Measurements from ENCODE around the gene NKX2-1. TPM values are rescaled to one million over a fixed set of nuclear protein-coding genes. Genes with fewer than 3 reads are reported as not detected.

The NKX2-1 gene
- total RNA-seq, 1 donor from 2014 or later, result not detected

GRCh38 chr14:36512585-36513003 is 7.4 kb downstream of the NKX2-1 start:
- H3K27ac ChIP-seq (ENCODE audit: low read depth, low read length), result no peak overlapping the region
- Mint-ChIP-seq H3K36me3 (ENCODE audit: low read depth, unreplicated experiment) (peaks cover 3% of the 10 kb centered on the region), H3K4me1 (ENCODE audit: low read depth, unreplicated experiment) (peaks cover 2% of the 10 kb centered on the region), H3K4me3 (ENCODE audit: unreplicated experiment) (no peak overlapping the region), H3K27me3 (ENCODE audit: low read depth, unreplicated experiment) (peaks cover 84% of the 10 kb centered on the region), H3K27ac (ENCODE audit: unreplicated experiment) (no peak overlapping the region), H3K9me3 (ENCODE audit: unreplicated experiment) (peaks cover 19% of the 10 kb centered on the region)
- peak overlapping the region; percentile 36 for H3K4me2 ChIP-seq (ENCODE audit: low read length)
- peaks cover 3% of the 10 kb centered on the region for H4K20me1 ChIP-seq (ENCODE audit: insufficient read depth, low read length)
- DNase-seq (ENCODE audit: low read depth), result no peak
- H3K9me3 ChIP-seq (ENCODE audit: insufficient read depth, low read depth, low read length), result peaks cover 9% of the 10 kb centered on the region
- no peak overlapping the region for H2AFZ ChIP-seq (ENCODE audit: low read depth, low read length)
- no peaks in the 10 kb centered on the region for H3K79me2 ChIP-seq (ENCODE audit: insufficient read depth, low read length)
- peaks cover 89% of the 10 kb centered on the region for H3K27me3 ChIP-seq (ENCODE audit: insufficient read depth, low read length)
- H3K9ac ChIP-seq (ENCODE audit: low read length), result no peak overlapping the region
- H3K4me3 ChIP-seq (ENCODE audit: insufficient read depth, low read depth, low read length), result no peak overlapping the region
- no peak for FAIRE-seq
- H3K4me1 ChIP-seq (ENCODE audit: insufficient read depth, low read length), result no peaks in the 10 kb centered on the region
- TF ChIP-seq EZH2 (IDR thresholded peaks at IDR 0.05; ENCODE audit: insufficient read depth, low read length) (no peak), CTCF (IDR thresholded peaks at IDR 0.05; ENCODE audit: insufficient read depth, low read depth, low read length) (no peak)
- no peaks in the 10 kb centered on the region for H3K36me3 ChIP-seq (ENCODE audit: insufficient read depth, low read length)

GRCh38 chr14:36511981-36512584 is 7.9 kb downstream of the NKX2-1 start:
- H3K4me3 ChIP-seq (ENCODE audit: insufficient read depth, low read depth, low read length), result no peak overlapping the region

More at GRCh38 chr14:36511981-36512584, 7.9 kb downstream of the NKX2-1 start:
- Histone ChIP-seq H2AFZ (ENCODE audit: low read depth, low read length) (no peak overlapping the region), H3K4me1 (ENCODE audit: insufficient read depth, low read length) (no peaks in the 10 kb centered on the region), H3K27ac (ENCODE audit: low read depth, low read length) (no peak overlapping the region), H3K4me2 (ENCODE audit: low read length) (peak overlapping the region; percentile 36), H3K27me3 (ENCODE audit: insufficient read depth, low read length) (peaks cover 90% of the 10 kb centered on the region), H3K79me2 (ENCODE audit: insufficient read depth, low read length) (no peaks in the 10 kb centered on the region), H3K9me3 (ENCODE audit: insufficient read depth, low read depth, low read length) (peaks cover 9% of the 10 kb centered on the region), H3K9ac (ENCODE audit: low read length) (no peak overlapping the region), H4K20me1 (ENCODE audit: insufficient read depth, low read length) (peaks cover 3% of the 10 kb centered on the region), H3K36me3 (ENCODE audit: insufficient read depth, low read length) (no peaks in the 10 kb centered on the region)
- no peak for DNase-seq (ENCODE audit: low read depth)
- peaks cover 20% of the 10 kb centered on the region for H3K9me3 Mint-ChIP-seq (ENCODE audit: unreplicated experiment)
- H3K27ac Mint-ChIP-seq (ENCODE audit: unreplicated experiment), result no peak overlapping the region
- FAIRE-seq, result no peak
- TF ChIP-seq CTCF (IDR thresholded peaks at IDR 0.05; ENCODE audit: insufficient read depth, low read depth, low read length) (no peak), EZH2 (IDR thresholded peaks at IDR 0.05; ENCODE audit: insufficient read depth, low read length) (no peak)
- peaks cover 2% of the 10 kb centered on the region for H3K4me1 Mint-ChIP-seq (ENCODE audit: low read depth, unreplicated experiment)
- peaks cover 3% of the 10 kb centered on the region for H3K36me3 Mint-ChIP-seq (ENCODE audit: low read depth, unreplicated experiment)
- no peak overlapping the region for H3K4me3 Mint-ChIP-seq (ENCODE audit: unreplicated experiment)
- H3K27me3 Mint-ChIP-seq (ENCODE audit: low read depth, unreplicated experiment), result peaks cover 87% of the 10 kb centered on the region

All from astrocyte (in vitro differentiated cells and primary cell).